HG03342 (cell line): Measurements from ENCODE around the gene IL17RE.
"Not testable (repeated sequence)": the region's sequence is repeated elsewhere in the genome, so short reads cannot be mapped to it uniquely, and the experiment has no call there.

ENCODE experiments used
- ATAC-seq: cut with Tn5 transposase; IDR thresholded peaks from one replicate; pipeline ENCODE4 v1.9.1; 2021; ENCODE audit warnings: mild to moderate bottlenecking, moderate library complexity; ENCODE audit not compliant: unreplicated experiment

The IL17RE gene

DNA sequence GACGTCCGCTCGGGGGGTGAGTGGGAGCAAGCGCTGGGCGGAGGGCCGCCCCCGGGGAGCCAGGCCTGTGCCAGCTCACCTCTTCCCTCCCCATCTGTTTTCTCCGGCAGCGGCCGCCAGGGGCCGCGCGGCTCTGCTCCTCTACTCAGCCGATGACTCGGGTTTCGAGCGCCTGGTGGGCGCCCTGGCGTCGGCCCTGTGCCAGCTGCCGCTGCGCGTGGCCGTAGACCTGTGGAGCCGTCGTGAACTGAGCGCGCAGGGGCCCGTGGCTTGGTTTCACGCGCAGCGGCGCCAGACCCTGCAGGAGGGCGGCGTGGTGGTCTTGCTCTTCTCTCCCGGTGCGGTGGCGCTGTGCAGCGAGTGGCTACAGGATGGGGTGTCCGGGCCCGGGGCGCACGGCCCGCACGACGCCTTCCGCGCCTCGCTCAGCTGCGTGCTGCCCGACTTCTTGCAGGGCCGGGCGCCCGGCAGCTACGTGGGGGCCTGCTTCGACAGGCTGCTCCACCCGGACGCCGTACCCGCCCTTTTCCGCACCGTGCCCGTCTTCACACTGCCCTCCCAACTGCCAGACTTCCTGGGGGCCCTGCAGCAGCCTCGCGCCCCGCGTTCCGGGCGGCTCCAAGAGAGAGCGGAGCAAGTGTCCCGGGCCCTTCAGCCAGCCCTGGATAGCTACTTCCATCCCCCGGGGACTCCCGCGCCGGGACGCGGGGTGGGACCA, 30.4 kb downstream of the IL17RE start:
- ATAC-seq = peak; percentile 68

- peak; percentile 84 for ATAC-seq
These were observed 31.1 kb downstream of the IL17RE start, which contains the start of gene CRELD1 for GRCh38 chr3:9933561-9934234. CRELD1 (plus strand) TSS chr3:9933834; CDS start chr3:9934439, 605 bp downstream.

- no peak for ATAC-seq
These were observed 31.6 kb downstream of the IL17RE start for GRCh38 chr3:9934235-9934621.

- no peak for ATAC-seq
These were observed 32.3 kb downstream of the IL17RE start for GRCh38 chr3:9934993-9935392.

- ATAC-seq = no peak
These were observed 33.4 kb downstream of the IL17RE start for GRCh38 chr3:9935966-9936510.

DNA sequence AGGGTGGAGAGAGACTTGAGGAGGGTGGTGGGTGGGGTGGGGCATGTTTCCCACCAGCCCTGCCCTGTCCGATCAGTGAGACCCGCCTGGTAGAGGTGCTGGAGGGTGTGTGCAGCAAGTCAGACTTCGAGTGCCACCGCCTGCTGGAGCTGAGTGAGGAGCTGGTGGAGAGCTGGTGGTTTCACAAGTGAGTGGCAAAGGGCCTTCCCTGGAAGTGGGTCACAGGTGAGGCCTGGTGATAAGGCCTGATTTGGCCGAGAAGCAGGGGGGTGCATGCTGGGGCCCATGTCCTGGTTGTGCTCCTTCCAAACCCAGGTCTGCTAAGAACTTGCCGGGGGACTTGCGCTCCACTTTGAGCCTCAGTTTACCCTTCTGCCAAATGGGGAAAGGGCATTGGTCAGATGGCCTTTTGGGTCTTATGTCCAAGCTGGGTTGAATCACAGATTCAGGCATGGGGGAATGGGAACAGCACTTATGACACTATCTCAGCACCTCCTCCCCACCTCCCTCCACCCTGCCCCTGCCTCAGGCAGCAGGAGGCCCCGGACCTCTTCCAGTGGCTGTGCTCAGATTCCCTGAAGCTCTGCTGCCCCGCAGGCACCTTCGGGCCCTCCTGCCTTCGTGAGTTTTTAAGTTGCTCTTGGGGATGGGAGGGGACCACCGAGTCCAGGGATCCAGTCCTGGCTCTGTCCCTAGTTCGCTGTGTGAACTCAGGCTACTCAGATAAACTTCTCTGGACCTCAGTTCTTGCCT, 35.0 kb downstream of the IL17RE start:
- ATAC-seq = no peak

GRCh38 chr3:9938966-9939365, 36.3 kb downstream of the IL17RE start:
- no peak for ATAC-seq

DNA sequence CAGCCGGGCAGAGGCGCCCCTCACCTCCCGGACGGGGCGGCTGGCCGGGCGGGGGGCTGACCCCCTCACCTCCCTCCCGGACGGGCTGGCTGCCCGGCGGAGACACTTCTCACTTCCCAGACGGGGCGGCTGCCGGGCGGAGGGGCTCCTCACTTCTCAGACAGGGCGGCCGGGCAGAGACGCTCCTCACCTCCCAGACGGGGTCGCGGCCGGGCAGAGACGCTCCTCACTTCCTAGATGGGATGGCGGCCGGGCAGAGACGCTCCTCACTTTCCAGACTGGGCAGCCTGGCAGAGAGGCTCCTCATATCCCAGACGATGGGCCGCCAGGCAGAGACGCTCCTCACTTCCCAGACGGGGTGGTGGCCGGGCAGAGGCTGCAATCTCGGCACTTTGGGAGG, 37.3 kb downstream of the IL17RE start:
- not testable (repeated sequence) for ATAC-seq

GRCh38 chr3:9940746-9941145, 38.1 kb downstream of the IL17RE start:
- no peak for ATAC-seq

DNA sequence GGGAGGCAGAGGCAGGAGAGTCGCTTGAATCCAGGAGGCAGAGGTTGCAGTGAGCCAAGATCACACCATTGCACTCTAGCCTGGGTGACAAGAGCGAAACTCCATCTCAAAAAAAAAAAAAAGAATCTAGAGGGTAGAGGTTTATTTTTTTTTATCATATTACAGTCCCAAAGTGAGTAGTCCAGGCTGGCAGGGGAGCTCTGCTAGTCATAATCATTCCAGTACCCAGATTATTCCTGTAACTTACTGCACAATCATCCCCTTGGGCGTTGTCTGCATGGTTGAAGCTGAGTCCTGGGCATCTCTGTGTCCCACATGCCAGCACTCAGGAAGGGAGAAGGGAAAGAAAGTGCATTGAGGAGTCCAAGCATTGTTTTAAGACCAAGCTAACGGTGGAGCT, 39.5 kb downstream of the IL17RE start:
- ATAC-seq = no peak

DNA sequence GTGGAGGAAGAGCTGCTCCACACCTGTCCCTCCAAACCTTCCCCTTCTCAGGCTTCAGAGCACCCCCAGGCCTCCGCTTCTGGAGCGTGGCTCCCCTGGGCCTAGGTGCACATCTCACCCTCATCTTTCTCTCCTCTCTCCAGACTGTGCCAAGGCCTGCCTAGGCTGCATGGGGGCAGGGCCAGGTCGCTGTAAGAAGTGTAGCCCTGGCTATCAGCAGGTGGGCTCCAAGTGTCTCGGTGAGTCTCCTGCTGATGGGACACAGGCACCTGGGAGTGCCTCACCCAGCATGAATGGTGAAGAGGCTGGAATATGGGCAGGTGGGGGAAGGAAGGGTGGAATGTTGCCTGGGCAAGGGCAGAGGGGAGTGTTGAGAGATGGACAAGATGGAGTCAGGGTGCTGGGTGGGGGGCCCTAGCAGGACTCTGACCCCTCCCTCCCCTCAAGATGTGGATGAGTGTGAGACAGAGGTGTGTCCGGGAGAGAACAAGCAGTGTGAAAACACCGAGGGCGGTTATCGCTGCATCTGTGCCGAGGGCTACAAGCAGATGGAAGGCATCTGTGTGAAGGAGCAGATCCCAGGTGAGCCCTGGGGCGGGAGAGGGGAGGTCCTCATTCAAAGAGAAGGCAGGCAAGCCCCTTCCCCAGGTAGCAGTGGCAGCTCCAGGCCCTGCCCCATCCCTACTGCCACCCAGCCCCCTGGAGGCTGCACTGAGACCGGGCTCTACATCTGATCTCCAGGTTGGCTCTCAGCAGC, 40.5 kb downstream of the IL17RE start:
- ATAC-seq = no peak

DNA sequence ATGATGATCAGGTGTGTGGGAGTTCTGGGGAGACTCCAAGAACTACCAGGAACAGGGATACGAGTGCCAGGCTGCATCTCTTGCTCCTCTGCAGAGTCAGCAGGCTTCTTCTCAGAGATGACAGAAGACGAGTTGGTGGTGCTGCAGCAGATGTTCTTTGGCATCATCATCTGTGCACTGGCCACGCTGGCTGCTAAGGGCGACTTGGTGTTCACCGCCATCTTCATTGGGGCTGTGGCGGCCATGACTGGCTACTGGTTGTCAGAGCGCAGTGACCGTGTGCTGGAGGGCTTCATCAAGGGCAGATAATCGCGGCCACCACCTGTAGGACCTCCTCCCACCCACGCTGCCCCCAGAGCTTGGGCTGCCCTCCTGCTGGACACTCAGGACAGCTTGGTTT, 41.6 kb downstream of the IL17RE start:
- no peak for ATAC-seq

GRCh38 chr3:9945358-9945757, 42.7 kb downstream of the IL17RE start:
- ATAC-seq = no peak

GRCh38 chr3:9946112-9947024, 43.7 kb downstream of the IL17RE start:
- ATAC-seq = no peak

- ATAC-seq = no peak
These were observed 44.7 kb downstream of the IL17RE start for GRCh38 chr3:9947025-9947995.

GRCh38 chr3:9948586-9948985, 45.9 kb downstream of the IL17RE start:
- no peak for ATAC-seq

- ATAC-seq = no peak
These were observed 46.5 kb downstream of the IL17RE start for GRCh38 chr3:9949115-9949514.

DNA sequence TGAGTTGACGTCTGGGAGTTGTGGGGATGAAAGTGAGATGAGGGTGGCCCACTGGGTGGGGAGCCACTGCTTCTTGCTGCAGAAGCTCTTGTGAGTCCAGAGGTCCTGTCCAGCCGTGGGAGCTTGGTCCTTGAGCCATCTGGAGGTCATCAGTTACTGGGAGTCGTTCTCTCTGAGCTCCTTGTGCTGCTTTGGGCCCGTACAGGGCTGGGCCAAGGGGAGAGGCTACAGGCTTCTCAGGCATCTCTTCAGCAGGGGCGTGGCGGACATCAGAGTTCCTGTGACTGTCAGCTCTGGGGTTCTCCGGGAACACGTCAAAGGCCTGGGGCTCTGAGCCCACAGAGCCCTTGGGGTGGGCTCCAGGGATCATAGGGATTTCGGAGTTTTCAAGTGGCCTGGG, 47.0 kb downstream of the IL17RE start:
- ATAC-seq = no peak

DNA sequence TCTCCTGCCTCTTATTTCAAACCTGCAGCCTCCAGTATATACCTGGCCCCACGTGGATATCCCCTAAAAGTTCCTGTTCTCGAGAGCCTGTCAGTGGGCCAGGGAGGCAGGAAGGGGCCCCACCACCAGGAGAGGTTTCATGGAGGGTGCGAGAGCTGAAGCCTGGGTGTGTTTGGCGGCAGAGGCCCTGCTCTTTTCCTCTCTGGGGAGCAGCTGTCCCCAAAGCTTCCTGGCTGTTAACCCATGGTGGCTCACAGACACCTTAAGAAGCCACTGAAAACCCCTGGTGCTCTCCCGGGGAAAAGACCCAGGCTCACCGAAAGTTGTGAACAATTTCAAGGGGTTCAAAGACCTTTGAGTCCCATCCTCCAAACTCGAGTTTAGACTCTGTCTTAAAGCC, 48.5 kb downstream of the IL17RE start:
- ATAC-seq = no peak
